H9 (cell line): ENCODE results near the gene CAMK2N2. TPM values are rescaled to one million over a fixed set of nuclear protein-coding genes. Genes with fewer than 3 reads are reported as not detected.
"Not testable (repeated sequence)": the region's sequence is repeated elsewhere in the genome, so short reads cannot be mapped to it uniquely, and the experiment has no call there.

Experiments used
- DNase-seq: peaks from one replicate; pipeline ENCODE4 v3.0.0-alpha.2; 2017
- H2AFZ ChIP-seq: one replicate; pipeline ENCODE4 v1.6.1; 2013; ENCODE audit warnings: mild to moderate bottlenecking, low read length, control low read depth, moderate library complexity
- H2AK5ac ChIP-seq: 2 replicates; pipeline ENCODE4 v1.6.1; 2013; ENCODE audit warnings: low read length, control low read depth, mixed read lengths; ENCODE audit not compliant: insufficient read length
- H2BK120ac ChIP-seq: one replicate; pipeline ENCODE4 v1.6.1; 2013; ENCODE audit warnings: low read depth, mild to moderate bottlenecking, low read length, control low read depth, inconsistent platforms; ENCODE audit not compliant: poor library complexity, severe bottlenecking
- H2BK12ac ChIP-seq: 2 replicates; pipeline ENCODE4 v1.6.1; 2013; ENCODE audit warnings: low read length, control low read depth, mixed read lengths, low read depth; ENCODE audit not compliant: insufficient read length
- H2BK15ac ChIP-seq: 2 replicates; pipeline ENCODE4 v1.6.1; 2013; ENCODE audit warnings: low read depth, low read length, control low read depth
- H2BK20ac ChIP-seq: one replicate; pipeline ENCODE4 v1.6.1; 2013; ENCODE audit warnings: low read depth, mild to moderate bottlenecking, low read length, control low read depth, inconsistent platforms; ENCODE audit not compliant: poor library complexity, severe bottlenecking
- H2BK5ac ChIP-seq: 2 replicates; pipeline ENCODE4 v1.6.1; 2013; ENCODE audit warnings: low read length, control low read depth, mixed read lengths; ENCODE audit not compliant: insufficient read length
- H3K14ac ChIP-seq: 2 replicates; pipeline ENCODE4 v1.6.1; 2013; ENCODE audit warnings: low read length, control low read depth; ENCODE audit not compliant: insufficient read depth
- H3K18ac ChIP-seq: 2 replicates; pipeline ENCODE4 v1.6.1; 2013; ENCODE audit warnings: low read depth, mild to moderate bottlenecking, mixed read lengths, low read length, control low read depth; ENCODE audit not compliant: insufficient read length
- H3K23ac ChIP-seq: 2 replicates; pipeline ENCODE4 v1.6.1; 2013; ENCODE audit warnings: low read length, control low read depth, mixed read lengths, low read depth; ENCODE audit not compliant: insufficient read length
- H3K23me2 ChIP-seq: 2 replicates; pipeline ENCODE4 v1.6.1; 2013; ENCODE audit warnings: low read depth, mild to moderate bottlenecking, mixed read lengths, low read length, control low read depth; ENCODE audit not compliant: insufficient read length, poor library complexity, severe bottlenecking
- H3K27ac ChIP-seq: 2 replicates; pipeline ENCODE4 v1.5.1; 2013; ENCODE audit warnings: low read length, control low read depth, mixed read lengths, low read depth; ENCODE audit not compliant: insufficient read length
- H3K27me3 ChIP-seq: 2 replicates; pipeline ENCODE4 v1.6.1; 2013; ENCODE audit warnings: low read length, control low read depth, inconsistent platforms; ENCODE audit not compliant: insufficient read depth
- H3K4ac ChIP-seq: 2 replicates; pipeline ENCODE4 v1.6.1; 2013; ENCODE audit warnings: low read depth, mild to moderate bottlenecking, control low read depth, inconsistent platforms, low read length, moderate library complexity
- H3K4me1 ChIP-seq: 2 replicates; pipeline ENCODE4 v1.6.1; 2013; ENCODE audit warnings: low read length, control low read depth, inconsistent platforms; ENCODE audit not compliant: insufficient read depth
- H3K4me2 ChIP-seq: 2 replicates; pipeline ENCODE4 v1.6.1; 2013; ENCODE audit warnings: low read length, control low read depth, mixed read lengths; ENCODE audit not compliant: insufficient read length, insufficient read depth
- H3K56ac ChIP-seq: 2 replicates; pipeline ENCODE4 v1.6.1; 2013; ENCODE audit warnings: low read depth, mild to moderate bottlenecking, mixed read lengths, low read length, control low read depth; ENCODE audit not compliant: insufficient read length
- H3K79me1 ChIP-seq: 2 replicates; pipeline ENCODE4 v1.6.1; 2013; ENCODE audit warnings: low read depth, mild to moderate bottlenecking, moderate library complexity, low read length, control low read depth, inconsistent platforms; ENCODE audit not compliant: insufficient read depth, poor library complexity, severe bottlenecking
- H3K79me2 ChIP-seq: 2 replicates; pipeline ENCODE4 v1.6.1; 2013; ENCODE audit warnings: low read length, control low read depth, inconsistent platforms; ENCODE audit not compliant: insufficient read depth
- H3K9ac ChIP-seq: 2 replicates; pipeline ENCODE4 v1.6.1; 2013; ENCODE audit warnings: low read length, control low read depth, mixed read lengths; ENCODE audit not compliant: insufficient read length; ENCODE audit errors: extremely low read depth
- H3K9me3 ChIP-seq: one replicate; pipeline ENCODE4 v1.6.1; 2013; ENCODE audit warnings: low read depth, low read length, inconsistent platforms; ENCODE audit not compliant: control insufficient read depth
- H3T11ph ChIP-seq: one replicate; pipeline ENCODE4 v1.6.1; 2013; ENCODE audit warnings: mild to moderate bottlenecking, low read length, control low read depth, inconsistent platforms
- H4K20me1 ChIP-seq: one replicate; pipeline ENCODE4 v1.6.1; 2013; ENCODE audit not compliant: control insufficient read depth, insufficient read length, insufficient read depth
- H4K5ac ChIP-seq: 2 replicates; pipeline ENCODE4 v1.6.1; 2013; ENCODE audit warnings: low read depth, mild to moderate bottlenecking, mixed read lengths, low read length, control low read depth; ENCODE audit not compliant: insufficient read length
- H4K8ac ChIP-seq: replicated peaks from 2 replicates; pipeline ENCODE4 v1.6.1; 2013; ENCODE audit warnings: low read length, control low read depth, mixed read lengths, low read depth; ENCODE audit not compliant: insufficient read length
- H4K91ac ChIP-seq: 2 replicates; pipeline ENCODE4 v1.6.1; 2013; ENCODE audit warnings: low read depth, mild to moderate bottlenecking, moderate library complexity, mixed read lengths, low read length, control low read depth; ENCODE audit not compliant: insufficient read length
- H3K27ac Mint-ChIP-seq, 3 experiments: 2 replicates in 2 of 3; 3 replicates in 1 of 3; pipeline ENCODE4 v1.8.0; 2020 to 2021; ENCODE audit warnings: mixed read lengths in 3 of 3, mild to moderate bottlenecking in 1 of 3, moderate library complexity in 1 of 3
- H3K27me3 Mint-ChIP-seq: 2 replicates; pipeline ENCODE4 v1.8.0; 2021; ENCODE audit warnings: low read depth, mild to moderate bottlenecking, moderate library complexity, mixed read lengths
- H3K36me3 Mint-ChIP-seq, 3 experiments: 2 replicates in 2 of 3; 3 replicates in 1 of 3; pipeline ENCODE4 v1.8.0; 2020 to 2021; ENCODE audit warnings: low read depth in 3 of 3, mixed read lengths in 3 of 3; ENCODE audit not compliant: insufficient read depth in 1 of 3
- H3K4me1 Mint-ChIP-seq, 2 experiments: 2 replicates each; pipeline ENCODE4 v1.8.0; 2020; ENCODE audit warnings: mixed read lengths in 2 of 2
- H3K4me3 Mint-ChIP-seq, 2 experiments: 2 replicates in 1 of 2; 3 replicates in 1 of 2; pipeline ENCODE4 v1.8.0; 2020 to 2021; ENCODE audit warnings: mild to moderate bottlenecking in 2 of 2, mixed read lengths in 2 of 2, moderate library complexity in 1 of 2
- H3K9me3 Mint-ChIP-seq, 2 experiments: 2 replicates in 1 of 2; 3 replicates in 1 of 2; pipeline ENCODE4 v1.8.0; 2020; ENCODE audit warnings: mild to moderate bottlenecking in 2 of 2, mixed read lengths in 2 of 2, moderate library complexity in 1 of 2
- CTCF ChIP-seq: fragments of 200-600 bp; sonication (generic); conservative IDR thresholded peaks from 3 replicates; pipeline ENCODE4 v1.8.0; 2021; ENCODE audit warnings: antibody characterized with exemption, mild to moderate bottlenecking
- WGBS: extraction: QIAGEN DNeasy Blood & Tissue Kit; methylation state at CpG from one replicate; pipeline ENCODE4 v1.1.7; 2013; ENCODE audit warnings: missing lambda C conversion rate, low lambda C conversion rate, mixed read lengths; ENCODE audit not compliant: insufficient read length; ENCODE audit errors: extremely low coverage; 5-methylcytosine and 5-hydroxymethylcytosine counted together
- total RNA-seq: library from RNA; stranded (reverse); gene quantifications from 2 replicates; pipeline ENCODE4 v1.2.1, GENCODE V29; 2021

The CAMK2N2 gene
- total RNA-seq, 1 experiment from 2014 or later, result 12.6 TPM

- Histone ChIP-seq H3K18ac (no peak overlapping the region), H2BK5ac (no peak overlapping the region), H2BK15ac (no peak overlapping the region), H3T11ph (no peak overlapping the region), H2AFZ (no peak overlapping the region), H3K4me1 (no peaks in the 10 kb centered on the region), H3K56ac (no peak overlapping the region), H3K27me3 (peaks cover 8% of the 10 kb centered on the region; the same call in 1 of the 2 replicates), H3K4me2 (no peak overlapping the region), H3K23ac (no peak overlapping the region), H3K79me1 (no peaks in the 10 kb centered on the region), H3K14ac (no peak overlapping the region), H3K9ac (no peak overlapping the region), H2BK120ac (no peak overlapping the region), H3K9me3 (no peaks in the 10 kb centered on the region), H4K20me1 (no peaks in the 10 kb centered on the region), H4K8ac (no peak overlapping the region), H2AK5ac (no peak overlapping the region), H2BK12ac (no peak overlapping the region), H3K79me2 (no peaks in the 10 kb centered on the region), H4K5ac (no peak overlapping the region), H2BK20ac (no peak overlapping the region), H3K23me2 (peaks cover 2% of the 10 kb centered on the region), H4K91ac (no peak overlapping the region), H3K27ac (no peak overlapping the region), H3K4ac (no peak overlapping the region)
- H3K36me3 Mint-ChIP-seq, result peaks cover 0 to 2% (median 0%) of the 10 kb centered on the region in 3 experiments; a peak in 1 of 7 replicates
- H3K4me3 Mint-ChIP-seq, result no peak overlapping the region
- WGBS, result no CpG with 5 or more reads among the region's 1 CpG
- TF ChIP-seq CTCF, result no peak
- H3K27ac Mint-ChIP-seq, result no peak overlapping the region; a peak in 1 of 7 replicates
- H3K27me3 Mint-ChIP-seq, result peaks cover 7% of the 10 kb centered on the region
- H3K4me1 Mint-ChIP-seq, result peaks cover 0 to 6% of the 10 kb centered on the region in 2 experiments; a peak in 2 of 4 replicates
- no peak for DNase-seq
- peaks cover 2% of the 10 kb centered on the region in 2 experiments; a peak in 3 of 5 replicates for H3K9me3 Mint-ChIP-seq
Measured at GRCh38 chr3:184272269-184272668, 10.9 kb upstream of the CAMK2N2 start.

- not testable (repeated sequence) for H3K23ac ChIP-seq, H3K79me2 ChIP-seq, H3K9me3 Mint-ChIP-seq, DNase-seq, H2AK5ac ChIP-seq, H3K4me1 ChIP-seq, H3K27ac ChIP-seq, H3K56ac ChIP-seq, H3K36me3 Mint-ChIP-seq, H3K4me1 Mint-ChIP-seq, H2BK15ac ChIP-seq, H3K27me3 ChIP-seq, H3T11ph ChIP-seq, H4K20me1 ChIP-seq, H3K27ac Mint-ChIP-seq, H3K18ac ChIP-seq, H3K9me3 ChIP-seq, H3K23me2 ChIP-seq, H2BK5ac ChIP-seq, H4K8ac ChIP-seq, H4K5ac ChIP-seq, H2BK12ac ChIP-seq, H2BK20ac ChIP-seq, H3K4me3 Mint-ChIP-seq, H3K79me1 ChIP-seq, H4K91ac ChIP-seq, H2AFZ ChIP-seq, H3K9ac ChIP-seq, H2BK120ac ChIP-seq, H3K14ac ChIP-seq, H3K4me2 ChIP-seq, H3K4ac ChIP-seq
- H3K27me3 Mint-ChIP-seq, result peaks cover 35% of the 10 kb centered on the region
- no CpG with 5 or more reads among the region's 1 CpG for WGBS
Measured at GRCh38 chr3:184267249-184267648, 5.9 kb upstream of the CAMK2N2 start.
